ENCODE data around the gene LGALS3BP.

DNA sequence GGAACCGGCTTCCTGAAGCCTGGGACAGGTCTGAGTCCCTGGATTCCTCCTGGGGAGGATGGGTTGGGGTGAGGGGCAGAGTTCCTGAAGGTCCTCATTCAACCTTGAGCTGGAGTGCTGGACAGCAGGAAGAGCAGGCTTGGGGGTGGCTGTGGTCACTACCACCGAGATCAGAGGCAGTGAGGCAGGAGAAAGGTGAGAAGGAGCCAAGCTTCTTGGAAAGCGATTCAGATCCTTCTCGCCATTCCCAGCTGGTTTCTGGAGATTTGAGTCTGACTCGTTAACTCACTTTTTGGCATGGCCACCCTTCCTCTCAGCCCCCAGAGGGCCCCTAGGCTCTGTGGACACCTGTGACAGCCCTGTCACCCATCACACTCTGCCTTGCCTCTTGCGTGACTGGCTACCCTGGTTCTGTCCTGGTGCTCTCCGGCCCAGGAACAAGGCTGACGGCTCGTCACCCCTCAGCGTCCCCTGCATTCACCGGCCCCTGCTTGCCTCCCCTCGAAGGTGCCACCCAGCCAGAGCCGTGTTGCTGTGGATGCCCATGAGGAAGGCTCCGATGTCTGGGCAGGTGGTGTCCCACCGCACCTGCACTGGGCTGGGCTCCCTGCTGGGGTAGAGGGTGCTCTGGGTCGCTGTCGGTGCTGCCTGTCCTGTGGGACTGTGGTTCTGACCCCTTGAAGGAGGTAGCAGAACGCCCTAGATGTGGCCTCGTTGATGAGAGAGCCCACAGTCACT, 44.9 kb downstream of the LGALS3BP start:
- TF ChIP-seq POLR2A (IDR thresholded peaks at IDR 0.05; ENCODE audit: low read length) (no peak), GATA1 (IDR thresholded peaks at IDR 0.05; ENCODE audit: low read depth, low read length) (no peak)

Data from erythroblast (primary cell).